ENCODE data around the gene GATB.

GATB gene

GRCh38 chr4:151641983-151642382 lies 118.8 kb downstream of the GATB start:
- no peak for DNase-seq

GRCh38 chr4:151641167-151641566 lies 119.6 kb downstream of the GATB start:
- no peak for DNase-seq

GRCh38 chr4:151640381-151640780 lies 120.4 kb downstream of the GATB start:
- no peak for DNase-seq

GRCh38 chr4:151638295-151638858 lies 122.4 kb downstream of the GATB start:
- DNase-seq: no peak

GRCh38 chr4:151631349-151631748 lies 129.5 kb downstream of the GATB start:
- no peak for DNase-seq

GRCh38 chr4:151629097-151629783 lies 131.6 kb downstream of the GATB start:
- DNase-seq: no peak

- no peak for DNase-seq
Observed at GRCh38 chr4:151628001-151628608, 132.7 kb downstream of the GATB start.

- no peak for DNase-seq
Observed at GRCh38 chr4:151627491-151627890, 133.3 kb downstream of the GATB start.

- no peak for DNase-seq
Observed at GRCh38 chr4:151626751-151627150, 134.1 kb downstream of the GATB start.

GRCh38 chr4:151626228-151626627 lies 134.6 kb downstream of the GATB start:
- DNase-seq: no peak

GRCh38 chr4:151624626-151625565 lies 135.9 kb downstream of the GATB start:
- DNase-seq: no peak

All from stimulated activated CD4-positive, alpha-beta T cell treated with anti-CD3 and anti-CD28 coated beads, Interleukin-12 subunit alpha, Interleukin-12 subunit beta, amount 100 ng/mL, for 4 hours (primary cell).